Stomach (tissue), 4 donors: ENCODE data around the gene CALHM3.

Experiments
- CTCF ChIP-seq, 7 experiments: fragments of 450-650 bp in 4 of 7; fragments of 200-600 bp in 3 of 7; sonication (generic) in 3 of 7; IDR thresholded peaks; one replicate each; pipeline ENCODE4 v1.5.1; 2016 to 2019; ENCODE audit warnings: antibody characterized with exemption in 7 of 7, control low read depth in 2 of 7, mild to moderate bottlenecking in 1 of 7
- EP300 ChIP-seq: sonication (generic); formaldehyde crosslinking; IDR thresholded peaks from one replicate; pipeline ENCODE4 v1.6.1; 2017; ENCODE audit warnings: antibody characterized with exemption
- POLR2A ChIP-seq, 4 donors: fragments of 450-650 bp; IDR thresholded peaks; one replicate each; pipeline ENCODE4 v1.6.1; 2016; ENCODE audit warnings: antibody characterized with exemption in 4 of 4, control low read depth in 2 of 4, mild to moderate bottlenecking in 1 of 4, moderate library complexity in 1 of 4
- POLR2AphosphoS5 ChIP-seq, 3 donors: sonication (generic); formaldehyde crosslinking; IDR thresholded peaks; one replicate each; pipeline ENCODE4 v1.6.1; 2016; ENCODE audit warnings: antibody characterized with exemption in 3 of 3

GRCh38 chr10:103449208-103450144 lies 29.6 kb downstream of the CALHM3 start:
- TF ChIP-seq CTCF (IDR thresholded peaks at IDR 0.05) (no peak), POLR2A (IDR thresholded peaks at IDR 0.05) (no peak), POLR2AphosphoS5 (IDR thresholded peaks at IDR 0.05) (no peak), EP300 (no peak)
